Activated gamma-delta T cell treated with anti-CD3 and anti-CD28 coated beads, Interleukin-2, amount 50 U/mL, for 16 hours (primary cell): ENCODE measurements around the gene MSRB1.

ENCODE experiments used
- DNase-seq: peaks from one replicate; pipeline ENCODE4 v3.0.0-alpha.2; 2020; ENCODE audit warnings: low read depth

Gene MSRB1

DNA sequence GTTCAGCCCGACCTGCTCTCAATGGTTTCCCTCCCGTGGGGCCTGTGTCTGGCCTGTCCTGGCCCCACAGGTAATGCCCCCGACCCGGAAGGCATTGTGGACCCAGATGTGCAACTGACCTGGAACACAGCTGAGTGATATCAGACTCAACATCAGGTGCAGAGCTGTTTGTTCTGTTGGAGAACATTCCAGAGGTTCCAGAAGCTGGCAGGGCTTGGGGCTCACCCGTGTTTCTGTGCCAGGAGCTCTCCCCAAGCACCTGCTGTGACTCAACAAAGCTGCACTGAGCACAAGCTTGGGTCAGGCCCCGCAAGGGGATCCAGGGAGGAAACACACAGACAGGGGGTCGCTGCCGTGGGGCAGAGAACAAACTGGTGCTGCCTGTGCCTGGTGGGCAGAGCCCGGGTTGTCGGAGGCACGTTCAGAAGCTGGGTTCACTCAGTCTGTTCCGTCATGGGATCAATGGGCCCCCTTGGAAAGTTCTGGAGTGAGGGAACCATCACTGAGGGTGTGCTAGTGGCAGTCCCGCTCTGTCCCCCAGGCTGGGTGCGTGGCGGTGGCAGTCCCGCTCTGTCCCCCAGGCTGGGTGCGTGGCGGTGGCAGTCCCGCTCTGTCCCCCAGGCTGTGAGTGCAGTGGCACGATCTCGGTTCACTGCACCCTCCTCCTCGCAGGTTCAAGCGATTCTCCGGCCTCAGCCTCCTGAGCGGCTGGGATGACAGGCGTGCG is 46.9 kb downstream of the MSRB1 start:
- DNase-seq = no peak

DNA sequence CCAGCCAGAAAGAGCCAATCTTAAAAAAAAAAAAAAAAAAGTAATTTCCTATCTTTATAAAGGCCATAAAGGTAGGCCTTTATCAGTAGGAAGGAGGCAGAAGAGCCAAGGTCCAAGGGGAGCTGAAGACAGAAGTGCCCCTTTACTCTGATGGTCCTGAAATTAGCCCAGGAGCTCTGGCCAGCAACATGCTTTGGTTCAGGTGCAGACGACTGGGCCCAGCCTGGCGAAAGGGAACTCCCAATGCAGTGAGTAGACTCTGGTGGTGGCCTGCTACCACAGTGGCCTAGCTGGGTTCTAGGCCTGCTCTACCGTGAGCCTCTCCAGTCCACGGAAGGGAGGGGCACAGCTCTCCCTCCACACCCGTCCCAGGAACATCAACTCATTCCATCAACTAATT is 47.9 kb downstream of the MSRB1 start:
- DNase-seq = no peak

DNA sequence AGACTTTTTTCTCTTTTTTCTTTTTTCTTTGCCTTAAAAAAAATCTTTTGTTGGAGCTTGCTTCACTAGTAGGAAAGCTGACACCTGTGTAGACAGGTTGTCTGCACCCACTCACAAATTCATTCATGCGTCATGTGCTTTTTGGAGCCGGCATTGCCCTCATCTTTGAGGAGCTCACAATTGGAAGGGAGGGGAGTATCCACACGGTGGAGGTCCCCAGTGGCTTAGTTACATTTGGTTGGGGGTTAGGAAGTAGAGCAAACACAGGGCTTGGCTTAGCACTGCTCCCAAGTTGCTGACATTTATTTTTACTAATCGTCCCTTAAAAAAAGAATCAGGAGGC is 52.3 kb downstream of the MSRB1 start:
- DNase-seq = no peak

DNA sequence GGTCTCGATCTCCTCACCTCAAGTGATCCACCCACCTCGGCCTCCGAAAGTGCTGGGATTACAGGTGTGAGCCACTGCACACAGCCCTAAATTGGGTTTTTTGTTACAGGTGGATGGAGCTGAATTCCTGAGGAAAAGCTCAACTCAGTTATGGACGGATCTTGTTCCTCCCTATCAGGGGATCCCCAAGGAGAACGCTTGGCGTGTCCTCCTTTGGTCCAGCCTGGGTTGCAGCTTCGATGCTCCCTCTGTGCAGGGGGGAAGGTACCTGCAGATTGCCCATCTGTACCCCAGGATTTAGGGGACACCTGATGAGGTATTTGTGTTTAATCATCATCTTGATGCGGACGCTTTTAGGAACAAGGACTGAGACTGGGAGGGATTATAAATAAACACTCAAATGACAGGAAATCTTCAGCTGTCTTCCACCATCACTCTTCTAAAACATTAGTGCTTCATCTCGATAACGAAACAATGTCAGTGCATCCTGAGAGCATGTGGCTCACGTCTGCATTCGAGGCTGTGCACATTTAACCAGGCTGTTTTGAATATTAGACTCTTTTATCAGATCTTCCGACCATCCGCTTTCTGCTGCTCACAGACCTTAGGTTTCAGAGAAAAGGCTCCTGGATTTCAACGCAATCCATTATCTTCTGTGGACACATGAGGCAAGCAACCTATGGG is 52.8 kb downstream of the MSRB1 start:
- no peak for DNase-seq
